ENCODE measurements around the gene TSPOAP1. TPM values are rescaled to one million over a fixed set of nuclear protein-coding genes. Genes with fewer than 3 reads are reported as not detected.

The TSPOAP1 gene
- total and polyA plus RNA-seq, 4 donors: 22.6 to 123 (median 69.7) TPM

GRCh38 chr17:58262149-58262548 lies 66.4 kb downstream of the TSPOAP1 start:
- 100% methylated on average over 2 of the region's 11 CpGs for WGBS (ENCODE audit: insufficient coverage)
- Histone ChIP-seq H3K36me3 (ENCODE audit: control insufficient read depth, insufficient read depth, low read length) (no peaks in the 10 kb centered on the region), H3K27me3 (ENCODE audit: control insufficient read depth, insufficient read depth, low read length) (peaks cover 17% of the 10 kb centered on the region), H3K4me1 (ENCODE audit: control insufficient read depth, insufficient read depth, low read length) (no peaks in the 10 kb centered on the region), H3K27ac (ENCODE audit: low read depth, low read length) (no peak overlapping the region), H3K9me3 (ENCODE audit: control insufficient read depth, insufficient read depth, low read length) (no peaks in the 10 kb centered on the region), H3K4me3 (ENCODE audit: low read depth, low read length) (no peak overlapping the region)
- DNase-seq (ENCODE audit: low read depth in 4 of 6, low spot score in 6 of 6): no peak

- Histone ChIP-seq H3K27me3 (ENCODE audit: control insufficient read depth, insufficient read depth, low read length) (peaks cover 20% of the 10 kb centered on the region), H3K27ac (ENCODE audit: low read depth, low read length) (no peak overlapping the region), H3K9me3 (ENCODE audit: control insufficient read depth, insufficient read depth, low read length) (no peaks in the 10 kb centered on the region), H3K36me3 (ENCODE audit: control insufficient read depth, insufficient read depth, low read length) (no peaks in the 10 kb centered on the region), H3K4me1 (ENCODE audit: control insufficient read depth, insufficient read depth, low read length) (peaks cover 3% of the 10 kb centered on the region), H3K4me3 (ENCODE audit: low read depth, low read length) (no peak overlapping the region)
- DNase-seq (ENCODE audit: low read depth in 4 of 6, low spot score in 6 of 6): no peak
- WGBS (ENCODE audit: insufficient coverage): 6% methylated on average over 5 of the region's 8 CpGs
These were observed 73.8 kb downstream of the TSPOAP1 start for GRCh38 chr17:58254803-58255202.

DNA sequence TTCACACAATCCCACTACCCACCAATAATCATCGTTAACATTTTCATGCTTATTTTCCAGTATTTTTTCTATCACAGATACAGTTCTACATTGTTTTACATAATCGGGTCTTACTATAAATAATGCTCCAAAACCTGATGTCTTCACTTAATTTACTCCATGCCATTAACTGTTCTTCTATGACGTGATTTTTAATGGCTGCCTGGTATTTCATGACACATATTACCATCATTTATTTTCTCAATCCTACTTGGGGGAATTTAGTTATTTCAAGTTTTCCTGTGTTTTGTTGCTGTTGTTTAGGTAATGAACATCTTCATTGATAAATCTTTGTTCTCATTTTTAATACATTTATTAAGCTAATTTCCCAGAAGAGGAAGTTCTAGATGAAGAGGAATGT lies 75.5 kb downstream of the TSPOAP1 start:
- Histone ChIP-seq H3K27ac (ENCODE audit: low read depth, low read length) (no peak overlapping the region), H3K4me1 (ENCODE audit: control insufficient read depth, insufficient read depth, low read length) (peaks cover 13% of the 10 kb centered on the region), H3K4me3 (ENCODE audit: low read depth, low read length) (no peak overlapping the region), H3K9me3 (ENCODE audit: control insufficient read depth, insufficient read depth, low read length) (no peaks in the 10 kb centered on the region), H3K27me3 (ENCODE audit: control insufficient read depth, insufficient read depth, low read length) (peaks cover 35% of the 10 kb centered on the region), H3K36me3 (ENCODE audit: control insufficient read depth, insufficient read depth, low read length) (no peaks in the 10 kb centered on the region)
- DNase-seq (ENCODE audit: low read depth in 4 of 6, low spot score in 6 of 6): no peak
- WGBS (ENCODE audit: insufficient coverage): no CpG with 5 or more reads among the region's 3 CpGs

DNA sequence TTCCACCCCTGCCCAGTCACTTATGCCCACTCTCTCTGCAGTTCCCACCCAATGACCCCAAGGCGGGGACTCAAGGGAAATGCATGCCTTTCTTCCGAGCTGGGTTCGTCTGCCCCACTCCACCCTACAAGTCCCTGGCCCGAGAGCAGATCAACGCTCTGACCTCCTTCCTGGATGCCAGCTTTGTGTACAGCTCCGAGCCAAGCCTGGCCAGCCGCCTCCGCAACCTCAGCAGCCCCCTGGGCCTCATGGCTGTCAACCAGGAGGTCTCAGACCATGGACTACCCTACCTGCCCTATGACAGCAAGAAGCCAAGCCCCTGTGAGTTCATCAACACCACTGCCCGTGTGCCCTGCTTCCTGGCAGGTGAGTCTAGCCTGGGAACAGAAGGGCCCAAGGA lies 76.5 kb downstream of the TSPOAP1 start:
- H3K4me3 ChIP-seq (ENCODE audit: low read depth, low read length): no peak overlapping the region
- peaks cover 40% of the 10 kb centered on the region for H3K27me3 ChIP-seq (ENCODE audit: control insufficient read depth, insufficient read depth, low read length)
- H3K4me1 ChIP-seq (ENCODE audit: control insufficient read depth, insufficient read depth, low read length): peaks cover 13% of the 10 kb centered on the region
- no peak for DNase-seq (ENCODE audit: low read depth in 4 of 6, low spot score in 6 of 6)
- no peaks in the 10 kb centered on the region for H3K9me3 ChIP-seq (ENCODE audit: control insufficient read depth, insufficient read depth, low read length)
- no peak overlapping the region for H3K27ac ChIP-seq (ENCODE audit: low read depth, low read length)
- no peaks in the 10 kb centered on the region for H3K36me3 ChIP-seq (ENCODE audit: control insufficient read depth, insufficient read depth, low read length)
- 71% methylated on average over 9 of the region's 9 CpGs for WGBS (ENCODE audit: insufficient coverage)

Small RNA genes within 50 kb of the gene (small RNA-seq; reads per million reads assigned to genes)
- gene MIR4736 (ENCODE audit: low replicate concordance): not detected

Other genes with a start within 250 kb of the TSPOAP1 start
- 10 to 100 TPM; 33.1 to 64.2 TPM for gene DYNLL2, start 245.4 kb downstream of the TSPOAP1 start, total RNA-seq
- 100 to 1,000 TPM; 136 to 152 TPM for gene DYNLL2, start 245.4 kb downstream of the TSPOAP1 start, polyA plus RNA-seq (ENCODE audit: insufficient read length in 2 of 2)
- gene OR4D1, start 180.4 kb downstream of the TSPOAP1 start, total RNA-seq: under 1 TPM; 0.06 to 0.20 TPM
- gene OR4D1, start 180.4 kb downstream of the TSPOAP1 start, polyA plus RNA-seq (ENCODE audit: insufficient read length in 2 of 2): under 1 TPM; 0.17 to 0.18 TPM
- not detected for gene OR4D2, start 161.8 kb downstream of the TSPOAP1 start, total RNA-seq
- gene OR4D2, start 161.8 kb downstream of the TSPOAP1 start, polyA plus RNA-seq (ENCODE audit: insufficient read length in 2 of 2): not detected
- gene EPX, start 136.1 kb downstream of the TSPOAP1 start, total RNA-seq: 1 to 10 TPM in 1 of 2 donors, under 1 TPM in 1; 0.11 to 1.2 TPM
- gene EPX, start 136.1 kb downstream of the TSPOAP1 start, polyA plus RNA-seq (ENCODE audit: insufficient read length in 2 of 2): under 1 TPM; 0.52 to 0.75 TPM
- 10 to 100 TPM; 15.8 to 23.7 TPM for gene MKS1, start 109.5 kb downstream of the TSPOAP1 start, total RNA-seq
- gene MKS1, start 109.5 kb downstream of the TSPOAP1 start, polyA plus RNA-seq (ENCODE audit: insufficient read length in 2 of 2): 10 to 100 TPM; 26.7 to 29.0 TPM
- gene LPO, start 90.2 kb downstream of the TSPOAP1 start, total RNA-seq: under 1 TPM; 0.17 to 0.20 TPM
- gene LPO, start 90.2 kb downstream of the TSPOAP1 start, polyA plus RNA-seq (ENCODE audit: insufficient read length in 2 of 2): under 1 TPM; 0.81 to 0.83 TPM
- gene MPO, start 47.9 kb downstream of the TSPOAP1 start, total RNA-seq: 10 to 100 TPM in 1 of 2 donors, 1 to 10 TPM in 1; 6.0 to 71.2 TPM
- 1 to 10 TPM; 1.9 to 3.5 TPM for gene MPO, start 47.9 kb downstream of the TSPOAP1 start, polyA plus RNA-seq (ENCODE audit: insufficient read length in 2 of 2)
- gene SUPT4H1, start 23.4 kb upstream of the TSPOAP1 start, total RNA-seq: 10 to 100 TPM; 48.4 to 78.5 TPM
- 10 to 100 TPM; 96.5 to 97.8 TPM for gene SUPT4H1, start 23.4 kb upstream of the TSPOAP1 start, polyA plus RNA-seq (ENCODE audit: insufficient read length in 2 of 2)
- gene RNF43, start 88.7 kb upstream of the TSPOAP1 start, total RNA-seq: 1 to 10 TPM; 3.2 to 8.8 TPM
- gene RNF43, start 88.7 kb upstream of the TSPOAP1 start, polyA plus RNA-seq (ENCODE audit: insufficient read length in 2 of 2): 1 to 10 TPM in 1 of 2 donors, under 1 TPM in 1; 0.92 to 2.6 TPM
- under 1 TPM; 0.28 to 0.50 TPM for gene HSF5, start 159.6 kb upstream of the TSPOAP1 start, total RNA-seq
- gene HSF5, start 159.6 kb upstream of the TSPOAP1 start, polyA plus RNA-seq (ENCODE audit: insufficient read length in 2 of 2): under 1 TPM; 0.10 to 0.20 TPM
- 10 to 100 TPM; 54.2 to 76.1 TPM for gene MTMR4, start 185.8 kb upstream of the TSPOAP1 start, total RNA-seq
- 10 to 100 TPM; 67.6 to 72.4 TPM for gene MTMR4, start 185.8 kb upstream of the TSPOAP1 start, polyA plus RNA-seq (ENCODE audit: insufficient read length in 2 of 2)

All from spinal cord (tissue), 10 donors.